ENCODE results near the gene ZMYND19. TPM values are rescaled to one million over a fixed set of nuclear protein-coding genes. Genes with fewer than 3 reads are reported as not detected.
"Not testable (repeated sequence)": the region's sequence is repeated elsewhere in the genome, so short reads cannot be mapped to it uniquely, and the experiment has no call there.

ZMYND19 gene
- total RNA-seq, 1 donor from 2014 or later: 4.3 TPM

DNA sequence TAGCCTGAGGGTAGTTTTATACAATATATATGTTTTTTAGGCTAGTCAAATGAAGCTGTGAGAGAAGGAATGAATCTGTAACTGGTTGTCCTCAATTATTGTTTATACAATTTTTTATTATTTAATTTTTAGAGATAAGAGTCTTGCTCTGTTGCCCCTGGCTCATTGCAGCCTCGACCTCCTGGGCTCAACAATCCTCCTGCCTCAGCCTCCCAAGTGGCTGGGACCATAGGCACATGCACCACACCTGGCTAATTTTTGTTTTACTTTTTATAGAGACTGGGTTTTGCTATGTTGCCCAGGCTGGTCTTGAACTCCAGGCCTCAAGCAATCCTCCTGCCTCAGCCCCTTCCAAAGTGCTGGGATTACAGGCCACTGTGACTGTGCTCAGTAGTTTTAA, 36.0 kb downstream of the ZMYND19 start:
- H3K4me1 ChIP-seq: peaks cover 3 to 6% of the 10 kb centered on the region in 2 donors
- TF ChIP-seq, protein P1, sequence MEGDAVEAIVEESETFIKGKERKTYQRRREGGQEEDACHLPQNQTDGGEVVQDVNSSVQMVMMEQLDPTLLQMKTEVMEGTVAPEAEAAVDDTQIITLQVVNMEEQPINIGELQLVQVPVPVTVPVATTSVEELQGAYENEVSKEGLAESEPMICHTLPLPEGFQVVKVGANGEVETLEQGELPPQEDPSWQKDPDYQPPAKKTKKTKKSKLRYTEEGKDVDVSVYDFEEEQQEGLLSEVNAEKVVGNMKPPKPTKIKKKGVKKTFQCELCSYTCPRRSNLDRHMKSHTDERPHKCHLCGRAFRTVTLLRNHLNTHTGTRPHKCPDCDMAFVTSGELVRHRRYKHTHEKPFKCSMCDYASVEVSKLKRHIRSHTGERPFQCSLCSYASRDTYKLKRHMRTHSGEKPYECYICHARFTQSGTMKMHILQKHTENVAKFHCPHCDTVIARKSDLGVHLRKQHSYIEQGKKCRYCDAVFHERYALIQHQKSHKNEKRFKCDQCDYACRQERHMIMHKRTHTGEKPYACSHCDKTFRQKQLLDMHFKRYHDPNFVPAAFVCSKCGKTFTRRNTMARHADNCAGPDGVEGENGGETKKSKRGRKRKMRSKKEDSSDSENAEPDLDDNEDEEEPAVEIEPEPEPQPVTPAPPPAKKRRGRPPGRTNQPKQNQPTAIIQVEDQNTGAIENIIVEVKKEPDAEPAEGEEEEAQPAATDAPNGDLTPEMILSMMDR (IDR thresholded peaks at IDR 0.05): no peak
- H3K27ac ChIP-seq: no peak overlapping the region
- no peak overlapping the region for H3K4me3 ChIP-seq
- no peaks in the 10 kb centered on the region for H3K9me3 ChIP-seq
- intact Hi-C loops (cut with DNase I): loop anchor here (5.0 kb wide), 1 partner anchor 38 kb away; the partner anchor contains the start of gene ZMYND19
- H3K36me3 ChIP-seq: peaks cover 23 to 39% of the 10 kb centered on the region in 2 donors
- no peaks in the 10 kb centered on the region for H3K27me3 ChIP-seq
- no peak for DNase-seq (ENCODE audit: low spot score in 2 of 2)

DNA sequence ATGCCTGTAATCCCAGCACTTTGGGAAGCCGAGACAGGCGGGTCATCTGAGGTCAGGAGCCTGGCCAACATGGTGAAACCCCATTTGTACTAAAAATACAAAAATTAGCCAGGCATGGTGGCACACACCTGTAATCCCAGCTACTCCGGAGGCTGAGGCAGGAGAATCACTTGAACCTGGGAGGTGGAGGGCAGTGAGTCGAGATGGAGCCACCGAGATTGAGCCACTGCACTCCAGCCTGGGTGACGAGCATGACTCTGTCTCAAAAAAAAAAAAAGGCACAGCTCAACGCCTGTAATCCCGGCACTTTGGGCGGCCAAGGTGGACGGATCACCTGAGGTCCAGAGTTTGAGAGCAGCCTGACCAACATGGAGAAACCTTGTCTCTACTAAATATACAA, 36.7 kb downstream of the ZMYND19 start:
- H3K9me3 ChIP-seq; H3K4me1 ChIP-seq; DNase-seq (ENCODE audit: low spot score in 2 of 2); H3K4me3 ChIP-seq; H3K27me3 ChIP-seq; H3K27ac ChIP-seq: not testable (repeated sequence)
- H3K36me3 ChIP-seq: peaks cover 21 to 39% of the 10 kb centered on the region in 2 donors
- intact Hi-C loops (cut with DNase I): loop anchor here (5.0 kb wide), 1 partner anchor 39 kb away; the partner anchor contains the start of gene ZMYND19

GRCh38 chr9:137552022-137552768, 38.1 kb downstream of the ZMYND19 start:
- TF ChIP-seq, protein P1 (IDR thresholded peaks at IDR 0.05): no peak
- Histone ChIP-seq H3K27ac (peak overlapping the region; percentile 85 to 96), H3K9me3 (no peaks in the 10 kb centered on the region), H3K4me1 (peaks cover 3 to 18% of the 10 kb centered on the region in 2 donors), H3K27me3 (no peaks in the 10 kb centered on the region), H3K4me3 (peak overlapping the region; percentile 79 to 91), H3K36me3 (peaks cover 13 to 27% of the 10 kb centered on the region in 2 donors)
- intact Hi-C loops (cut with DNase I): loop anchor here (1.0 to 5.0 kb wide), 2 partner anchors 40 to 53 kb away; partner anchors contain the start of genes ARRDC1 and ZMYND19
- DNase-seq (ENCODE audit: low spot score in 2 of 2): no peak

DNA sequence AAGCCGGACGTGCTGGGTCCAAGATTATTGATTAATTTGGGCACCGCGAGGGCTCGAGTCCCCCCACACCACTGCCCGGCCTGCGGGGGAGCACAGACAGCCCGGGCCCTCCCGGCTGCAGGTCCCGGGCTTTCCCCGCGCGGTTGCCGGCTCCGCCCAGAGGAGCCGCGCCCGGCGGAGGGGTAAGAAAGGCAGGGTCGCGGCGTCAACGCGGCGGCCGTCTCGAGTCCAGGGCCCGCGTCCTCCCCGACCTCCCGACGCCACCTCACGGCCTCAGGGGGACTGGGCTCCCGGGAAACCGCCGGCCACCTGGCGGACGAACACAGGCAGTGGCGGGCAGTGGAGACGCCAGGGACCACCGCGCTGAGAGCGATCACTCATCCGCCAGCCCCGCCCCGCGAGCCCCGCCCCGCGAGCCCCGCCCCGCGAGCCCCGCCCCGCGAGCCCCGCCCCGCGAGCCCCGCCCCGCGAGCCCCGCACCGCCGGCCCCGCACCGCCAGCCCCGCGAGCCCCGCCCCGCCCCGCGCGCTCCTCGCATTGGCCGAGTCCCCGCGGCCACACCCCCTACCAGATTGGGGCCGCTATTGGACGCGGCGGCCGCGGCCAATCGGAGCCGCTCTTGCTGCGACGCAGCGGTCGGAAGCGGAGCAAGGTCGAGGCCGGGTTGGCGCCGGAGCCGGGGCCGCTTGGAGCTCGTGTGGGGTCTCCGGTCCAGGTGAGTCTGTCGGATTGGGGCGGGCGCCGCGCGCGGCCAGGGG, 38.9 kb downstream of the ZMYND19 start, which contains the start of gene MRPL41:
TSS of gene MRPL41 (plus strand) at position 616 of the 758 bp plus-strand sequence. CDS start 203 bp downstream, outside the sequence.
- Histone ChIP-seq H3K9me3 (no peaks in the 10 kb centered on the region), H3K27ac (peak within 1 kb of the TSS; percentile 88 to 96), H3K4me1 (peaks cover 3 to 18% of the 10 kb centered on the region in 2 donors), H3K27me3 (no peaks in the 10 kb centered on the region), H3K4me3 (peak within 1 kb of the TSS; percentile 79 to 91), H3K36me3 (peaks cover 13 to 20% of the 10 kb centered on the region in 2 donors)
- intact Hi-C loops (cut with DNase I): loop anchor here (1.0 to 5.0 kb wide), 5 partner anchors 27 to 1069 kb away; partner anchors contain the start of genes ARRDC1, DPH7, NSMF and SEC16A
- TF ChIP-seq, protein P1 (IDR thresholded peaks at IDR 0.05): peak; percentile 55 to 64 (median 57)
- peak; percentile 56 to 94 for DNase-seq (ENCODE audit: low spot score in 2 of 2)

- not testable (repeated sequence) for H3K27me3 ChIP-seq, H3K9me3 ChIP-seq
- peak overlapping the region; percentile 66 to 91 for H3K4me3 ChIP-seq
- DNase-seq (ENCODE audit: low spot score in 2 of 2): peak in 1 of 2 donors; percentile 65
- intact Hi-C loops (cut with DNase I): loop anchor here (1.0 to 5.0 kb wide), 4 partner anchors 27 to 1068 kb away; partner anchors contain the start of genes DPH7, NSMF, SEC16A and ZMYND19
- H3K36me3 ChIP-seq: peaks cover 9 to 15% of the 10 kb centered on the region in 2 donors
- peak overlapping the region; percentile 88 to 96 for H3K27ac ChIP-seq
- H3K4me1 ChIP-seq: peaks cover 3 to 18% of the 10 kb centered on the region in 2 donors
Observed at GRCh38 chr9:137550958-137551263, 39.4 kb downstream of the ZMYND19 start.

- TF ChIP-seq, protein P1 (IDR thresholded peaks at IDR 0.05): no peak
- no peaks in the 10 kb centered on the region for H3K9me3 ChIP-seq
- peak; percentile 73 to 92 for DNase-seq (ENCODE audit: low spot score in 2 of 2)
- H3K4me3 ChIP-seq: peak within 1 kb of the TSS; percentile 66 to 91
- intact Hi-C loops (cut with DNase I): loop anchor here (2.0 to 5.0 kb wide), 3 partner anchors 42 to 1067 kb away; partner anchors contain the start of genes NSMF, SEC16A and ZMYND19
- peaks cover 3 to 18% of the 10 kb centered on the region in 2 donors for H3K4me1 ChIP-seq
- peaks cover 3 to 8% of the 10 kb centered on the region in 2 donors for H3K36me3 ChIP-seq
- H3K27me3 ChIP-seq: no peaks in the 10 kb centered on the region
- peak within 1 kb of the TSS; percentile 88 to 96 for H3K27ac ChIP-seq
Observed at GRCh38 chr9:137550231-137550621, 40.1 kb downstream of the ZMYND19 start, which contains the start of gene PNPLA7. TSS of gene PNPLA7 (minus strand) at chr9:137550402. CDS start at chr9:137550197, 205 bp downstream.

All from ascending aorta (tissue), 2 donors.